ENCODE results near the gene ALG1L2. TPM values are rescaled to one million over a fixed set of nuclear protein-coding genes. Genes with fewer than 3 reads are reported as not detected.
"Not testable (repeated sequence)": the region's sequence is repeated elsewhere in the genome, so short reads cannot be mapped to it uniquely, and the experiment has no call there.

ALG1L2 gene
- total RNA-seq, 3 donors from 2014 or later (not counting 1 experiment from before 2014, with no cell fraction given): 1.3 to 1.7 TPM; not detected in 1

DNA sequence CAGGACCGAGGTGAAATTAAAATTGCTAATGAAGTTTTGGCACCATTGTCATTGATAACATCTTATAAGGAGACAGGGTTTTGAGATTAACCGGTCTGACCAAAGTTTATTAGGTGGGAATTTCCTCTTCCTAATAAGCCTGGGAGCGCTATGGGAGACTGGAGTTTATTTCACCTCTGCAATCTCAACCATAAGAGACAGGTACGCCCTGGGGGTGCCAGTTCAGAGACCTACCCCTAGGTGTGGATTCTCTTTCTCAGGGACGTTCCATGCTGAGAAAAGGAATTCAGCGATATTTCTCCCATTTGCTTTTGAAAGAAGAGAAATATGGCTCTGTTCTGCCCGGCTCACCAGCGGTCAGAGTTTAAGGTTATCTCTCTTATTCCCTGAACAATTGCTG, 57.4 kb downstream of the ALG1L2 start:
- H3K36me3 Mint-ChIP-seq; intact Hi-C loops (cut with micrococcal nuclease); H3K9me3 ChIP-seq (ENCODE audit: control insufficient read depth, insufficient read depth, low read length); DNase-seq; H3K27me3 ChIP-seq (ENCODE audit: control insufficient read depth, insufficient read depth, low read length); H3K27ac Mint-ChIP-seq; H3K4me1 Mint-ChIP-seq; H3K4me3 ChIP-seq (ENCODE audit: low read length); H3K36me3 ChIP-seq (ENCODE audit: control insufficient read depth, insufficient read depth, low read length); H3K27ac ChIP-seq (ENCODE audit: low read length); ATAC-seq; H3K4me3 Mint-ChIP-seq; H3K4me1 ChIP-seq (ENCODE audit: control insufficient read depth, insufficient read depth, low read length); H3K9me3 Mint-ChIP-seq: not testable (repeated sequence)
- peaks cover 6 to 16% of the 10 kb centered on the region in 2 donors for H3K27me3 Mint-ChIP-seq (ENCODE audit: low read depth in 2 of 2)
- WGBS (ENCODE audit: insufficient coverage): 90% methylated on average over 1 of the region's 8 CpGs

DNA sequence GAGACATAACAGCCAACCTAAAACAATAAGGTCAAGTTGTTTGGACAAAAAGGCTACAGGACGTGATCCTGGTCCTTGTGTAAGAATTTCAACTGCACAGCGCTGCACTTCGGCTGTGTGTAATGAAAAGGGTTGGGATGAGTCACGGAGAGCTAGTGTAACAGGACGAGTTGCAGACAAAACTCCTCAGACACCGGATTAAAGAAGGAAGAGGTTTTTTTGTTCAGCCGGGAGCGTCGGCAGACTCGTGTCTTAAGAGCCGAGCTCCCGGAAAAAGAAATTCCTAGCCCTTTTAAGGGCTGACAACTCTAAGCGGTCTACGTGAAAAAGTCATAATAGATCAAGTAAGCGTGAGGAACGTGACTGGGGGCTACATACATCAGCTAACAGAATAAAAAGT, 59.1 kb downstream of the ALG1L2 start:
- 88% methylated on average over 16 of the region's 16 CpGs for WGBS (ENCODE audit: insufficient coverage)
- H3K4me3 Mint-ChIP-seq; H3K27ac ChIP-seq (ENCODE audit: low read length); H3K4me1 Mint-ChIP-seq; H3K9me3 ChIP-seq (ENCODE audit: control insufficient read depth, insufficient read depth, low read length); H3K27ac Mint-ChIP-seq; intact Hi-C loops (cut with micrococcal nuclease); H3K4me1 ChIP-seq (ENCODE audit: control insufficient read depth, insufficient read depth, low read length); DNase-seq; H3K36me3 Mint-ChIP-seq; ATAC-seq; H3K4me3 ChIP-seq (ENCODE audit: low read length); H3K36me3 ChIP-seq (ENCODE audit: control insufficient read depth, insufficient read depth, low read length); H3K27me3 ChIP-seq (ENCODE audit: control insufficient read depth, insufficient read depth, low read length); H3K9me3 Mint-ChIP-seq: not testable (repeated sequence)
- peaks cover 6 to 16% of the 10 kb centered on the region in 2 donors for H3K27me3 Mint-ChIP-seq (ENCODE audit: low read depth in 2 of 2)

DNA sequence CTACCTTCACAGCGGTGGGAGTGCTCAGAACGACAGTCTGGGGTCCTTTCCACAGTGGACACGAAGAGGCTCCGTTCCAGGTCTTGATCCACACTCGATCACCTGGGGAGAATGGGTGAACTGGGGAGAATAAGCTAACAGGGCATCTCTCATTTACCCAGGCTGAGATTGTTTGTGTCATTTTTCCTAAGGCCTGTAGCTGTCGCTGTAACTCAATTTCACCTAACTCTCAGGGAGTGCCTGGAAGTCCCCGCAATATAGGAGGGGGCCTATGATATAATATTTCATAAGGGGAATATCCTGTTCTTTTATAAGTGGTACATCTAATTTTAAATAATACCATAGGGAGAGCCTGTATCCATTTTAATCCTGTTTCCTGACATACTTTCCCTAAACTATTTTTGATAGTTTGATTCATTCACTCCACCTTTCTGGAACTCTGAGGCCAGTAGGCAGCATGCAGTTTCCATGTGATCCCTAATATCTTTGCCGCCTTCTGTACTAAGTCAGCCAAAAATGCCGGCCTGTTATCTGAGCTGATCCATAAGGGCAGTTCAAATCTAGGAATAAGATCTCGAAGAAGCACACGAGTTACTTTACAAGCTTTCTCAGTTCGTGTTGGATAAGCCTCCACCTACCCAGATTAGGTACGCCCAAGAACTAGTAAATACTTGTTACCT, 62.2 kb downstream of the ALG1L2 start:
- H3K27ac ChIP-seq (ENCODE audit: low read length); H3K4me1 ChIP-seq (ENCODE audit: control insufficient read depth, insufficient read depth, low read length); H3K4me1 Mint-ChIP-seq; H3K27me3 ChIP-seq (ENCODE audit: control insufficient read depth, insufficient read depth, low read length); intact Hi-C loops (cut with micrococcal nuclease); H3K36me3 Mint-ChIP-seq; H3K4me3 Mint-ChIP-seq; H3K27ac Mint-ChIP-seq; H3K27me3 Mint-ChIP-seq (ENCODE audit: low read depth in 2 of 2); H3K36me3 ChIP-seq (ENCODE audit: control insufficient read depth, insufficient read depth, low read length); DNase-seq; H3K4me3 ChIP-seq (ENCODE audit: low read length); ATAC-seq; H3K9me3 Mint-ChIP-seq; H3K9me3 ChIP-seq (ENCODE audit: control insufficient read depth, insufficient read depth, low read length): not testable (repeated sequence)
- 81% methylated on average over 9 of the region's 13 CpGs for WGBS (ENCODE audit: insufficient coverage)

DNA sequence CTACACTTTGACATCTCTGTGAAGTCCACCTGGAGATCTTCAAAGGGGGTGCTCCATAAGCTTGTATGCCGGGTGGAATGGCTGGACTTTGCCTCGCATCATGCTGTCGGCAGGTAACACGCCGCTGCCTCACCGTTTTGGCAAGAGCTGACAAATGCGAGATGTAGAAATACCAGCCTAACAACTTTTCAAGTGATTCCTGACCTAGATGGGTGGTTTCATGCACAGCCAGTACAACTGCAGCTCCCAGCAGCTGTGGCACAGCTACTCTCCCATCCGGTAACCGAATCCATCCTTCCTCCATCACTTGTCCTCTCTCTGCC, 62.7 kb downstream of the ALG1L2 start:
- DNase-seq; H3K27me3 ChIP-seq (ENCODE audit: control insufficient read depth, insufficient read depth, low read length); H3K4me1 ChIP-seq (ENCODE audit: control insufficient read depth, insufficient read depth, low read length); H3K4me3 ChIP-seq (ENCODE audit: low read length); H3K9me3 Mint-ChIP-seq; H3K27ac Mint-ChIP-seq; intact Hi-C loops (cut with micrococcal nuclease); H3K4me3 Mint-ChIP-seq; H3K4me1 Mint-ChIP-seq; H3K27me3 Mint-ChIP-seq (ENCODE audit: low read depth in 2 of 2); H3K36me3 Mint-ChIP-seq; H3K27ac ChIP-seq (ENCODE audit: low read length); ATAC-seq; H3K36me3 ChIP-seq (ENCODE audit: control insufficient read depth, insufficient read depth, low read length); H3K9me3 ChIP-seq (ENCODE audit: control insufficient read depth, insufficient read depth, low read length): not testable (repeated sequence)
- WGBS (ENCODE audit: insufficient coverage): 98% methylated on average over 9 of the region's 9 CpGs

DNA sequence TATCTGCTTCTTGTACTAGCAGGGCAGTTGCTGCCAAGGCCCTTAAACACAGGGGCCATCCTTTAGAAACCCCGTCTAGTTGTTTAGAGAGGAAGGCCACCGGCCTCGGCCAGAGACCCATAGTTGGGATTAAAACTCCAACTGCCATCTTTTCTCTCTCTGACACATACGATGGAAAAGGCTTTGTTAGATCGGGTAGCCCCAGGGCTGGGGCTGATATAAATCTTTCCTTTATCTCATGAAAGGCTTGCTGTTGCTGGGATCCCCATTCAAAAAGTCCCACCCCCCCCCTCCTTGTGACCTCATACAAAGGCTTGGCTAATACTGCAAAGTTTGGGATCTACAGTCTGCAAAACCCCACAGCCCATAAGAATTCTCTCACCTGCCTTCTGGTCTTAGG, 63.8 kb downstream of the ALG1L2 start:
- H3K27me3 Mint-ChIP-seq (ENCODE audit: low read depth in 2 of 2); intact Hi-C loops (cut with micrococcal nuclease); H3K36me3 ChIP-seq (ENCODE audit: control insufficient read depth, insufficient read depth, low read length); H3K27ac Mint-ChIP-seq; DNase-seq; H3K9me3 Mint-ChIP-seq; H3K4me3 ChIP-seq (ENCODE audit: low read length); H3K27me3 ChIP-seq (ENCODE audit: control insufficient read depth, insufficient read depth, low read length); H3K27ac ChIP-seq (ENCODE audit: low read length); H3K4me1 Mint-ChIP-seq; H3K4me1 ChIP-seq (ENCODE audit: control insufficient read depth, insufficient read depth, low read length); H3K36me3 Mint-ChIP-seq; H3K4me3 Mint-ChIP-seq; H3K9me3 ChIP-seq (ENCODE audit: control insufficient read depth, insufficient read depth, low read length); ATAC-seq: not testable (repeated sequence)
- 88% methylated on average over 5 of the region's 5 CpGs for WGBS (ENCODE audit: insufficient coverage)

DNA sequence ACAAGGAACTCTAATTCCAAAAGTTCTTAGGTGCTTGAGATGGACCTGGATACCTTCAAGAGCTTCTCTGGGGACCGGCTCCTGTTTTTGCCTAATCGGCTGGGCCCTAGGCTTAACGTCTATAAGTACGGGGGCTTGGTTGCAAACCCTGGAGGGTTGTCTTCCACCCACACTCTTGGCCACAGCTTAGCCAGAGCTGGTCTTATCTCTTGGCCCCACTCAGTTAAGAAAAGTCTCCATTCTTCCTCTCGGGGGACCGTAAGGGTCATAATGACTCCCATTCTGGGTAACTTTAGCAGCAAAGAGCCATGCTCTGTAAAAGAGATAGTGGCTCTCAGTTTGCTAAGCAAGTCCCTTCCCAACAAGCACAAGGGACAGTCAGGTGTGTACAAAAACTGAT, 64.8 kb downstream of the ALG1L2 start:
- H3K27ac ChIP-seq (ENCODE audit: low read length); H3K4me3 Mint-ChIP-seq; DNase-seq; H3K9me3 ChIP-seq (ENCODE audit: control insufficient read depth, insufficient read depth, low read length); H3K4me3 ChIP-seq (ENCODE audit: low read length); H3K4me1 ChIP-seq (ENCODE audit: control insufficient read depth, insufficient read depth, low read length); ATAC-seq; H3K9me3 Mint-ChIP-seq; H3K36me3 Mint-ChIP-seq; H3K27me3 ChIP-seq (ENCODE audit: control insufficient read depth, insufficient read depth, low read length); H3K36me3 ChIP-seq (ENCODE audit: control insufficient read depth, insufficient read depth, low read length); H3K27ac Mint-ChIP-seq; H3K4me1 Mint-ChIP-seq; intact Hi-C loops (cut with micrococcal nuclease); H3K27me3 Mint-ChIP-seq (ENCODE audit: low read depth in 2 of 2): not testable (repeated sequence)
- WGBS (ENCODE audit: insufficient coverage): 83% methylated on average over 6 of the region's 6 CpGs

Other genes with a start within 250 kb of the ALG1L2 start
- 10 to 100 TPM; 26.4 to 36.7 (median 31.7) TPM for gene TMCC1, start 188.1 kb upstream of the ALG1L2 start, total RNA-seq
- not detected for gene TRH, start 107.1 kb upstream of the ALG1L2 start, total RNA-seq